ENCODE data around the gene CHRNA5. TPM values are rescaled to one million over a fixed set of nuclear protein-coding genes. Genes with fewer than 3 reads are reported as not detected.

CHRNA5 gene
- total RNA-seq, 4 donors from 2014 or later: 0.63 to 3.1 (median 1.8) TPM

GRCh38 chr15:78629716-78630065 is 64.4 kb downstream of the CHRNA5 start:
- TF ChIP-seq CTCF (IDR thresholded peaks at IDR 0.05): no peak

GRCh38 chr15:78630886-78631633 is 65.7 kb downstream of the CHRNA5 start:
- DNase-seq (ENCODE audit: low spot score) (no peak), ATAC-seq (ENCODE audit: low FRiP score) (no peak)
- no peak for TF ChIP-seq CTCF (IDR thresholded peaks at IDR 0.05)

More at GRCh38 chr15:78629716-78630065, 64.4 kb downstream of the CHRNA5 start:
- ATAC-seq (ENCODE audit: low FRiP score) (no peak), DNase-seq (ENCODE audit: low spot score) (no peak)

- ATAC-seq (ENCODE audit: low FRiP score) (no peak), DNase-seq (ENCODE audit: low spot score) (no peak)
- TF ChIP-seq CTCF (IDR thresholded peaks at IDR 0.05): no peak
Measured at GRCh38 chr15:78633348-78633747, 68.0 kb downstream of the CHRNA5 start.

- no peak for DNase-seq (ENCODE audit: low spot score)
- TF ChIP-seq CTCF (IDR thresholded peaks at IDR 0.05): no peak
- ATAC-seq (ENCODE audit: low FRiP score): no peak
Measured at GRCh38 chr15:78634210-78635145, 69.2 kb downstream of the CHRNA5 start.

- no peak for TF ChIP-seq CTCF (IDR thresholded peaks at IDR 0.05)
- DNase-seq (ENCODE audit: low spot score): no peak
- no peak for ATAC-seq (ENCODE audit: low FRiP score)
Measured at GRCh38 chr15:78635346-78635745, 70.0 kb downstream of the CHRNA5 start.

- DNase-seq (ENCODE audit: low spot score) (no peak), ATAC-seq (ENCODE audit: low FRiP score) (no peak)
- TF ChIP-seq CTCF (IDR thresholded peaks at IDR 0.05): no peak
Measured at GRCh38 chr15:78636378-78636859, 71.1 kb downstream of the CHRNA5 start.
